Measurements from ENCODE around the gene DLEU7. TPM values are rescaled to one million over a fixed set of nuclear protein-coding genes. Genes with fewer than 3 reads are reported as not detected.

DLEU7 gene
- total RNA-seq, 1 donor from 2014 or later: 0.08 TPM

- intact Hi-C loops (cut with micrococcal nuclease): no loop called here
- H3K4me1 ChIP-seq: no peaks in the 10 kb centered on the region
- no peak for TF ChIP-seq CTCF (IDR thresholded peaks at IDR 0.05; ENCODE audit: borderline replicate concordance)
Measured at GRCh38 chr13:50855681-50856080, 12.2 kb upstream of the DLEU7 start.

GRCh38 chr13:50850445-50850844 is 7.0 kb upstream of the DLEU7 start:
- no peak for TF ChIP-seq CTCF (IDR thresholded peaks at IDR 0.05; ENCODE audit: borderline replicate concordance)
- H3K27ac ChIP-seq (replicated peaks): no peak overlapping the region
- intact Hi-C loops (cut with micrococcal nuclease): no loop called here
- no peaks in the 10 kb centered on the region for H3K27me3 ChIP-seq (ENCODE audit: low read depth)
- no peaks in the 10 kb centered on the region for H3K4me1 ChIP-seq
- no peak for DNase-seq
- H3K9me3 ChIP-seq (replicated peaks): no peaks in the 10 kb centered on the region
- H3K4me3 ChIP-seq: no peak overlapping the region
- no peaks in the 10 kb centered on the region for H3K36me3 ChIP-seq

More at GRCh38 chr13:50855681-50856080, 12.2 kb upstream of the DLEU7 start:
- no peak overlapping the region for H3K27ac ChIP-seq (replicated peaks)
- no peak for DNase-seq
- H3K36me3 ChIP-seq: no peaks in the 10 kb centered on the region
- no peak overlapping the region for H3K4me3 ChIP-seq
- no peaks in the 10 kb centered on the region for H3K27me3 ChIP-seq (ENCODE audit: low read depth)
- H3K9me3 ChIP-seq (replicated peaks): peaks cover 33% of the 10 kb centered on the region

GRCh38 chr13:50847501-50847900 is 4.0 kb upstream of the DLEU7 start:
- no peaks in the 10 kb centered on the region for H3K9me3 ChIP-seq (replicated peaks)
- peaks cover 18% of the 10 kb centered on the region for H3K27me3 ChIP-seq (ENCODE audit: low read depth)
- H3K4me3 ChIP-seq: no peak overlapping the region
- H3K27ac ChIP-seq (replicated peaks): no peak overlapping the region
- peaks cover 14% of the 10 kb centered on the region for H3K4me1 ChIP-seq
- intact Hi-C loops (cut with micrococcal nuclease): no loop called here
- DNase-seq: no peak
- no peaks in the 10 kb centered on the region for H3K36me3 ChIP-seq
- TF ChIP-seq CTCF (IDR thresholded peaks at IDR 0.05; ENCODE audit: borderline replicate concordance): no peak

- intact Hi-C loops (cut with micrococcal nuclease): no loop called here
- no peaks in the 10 kb centered on the region for H3K36me3 ChIP-seq
- H3K27ac ChIP-seq (replicated peaks): no peak overlapping the region
Measured at GRCh38 chr13:50846861-50847475, 3.5 kb upstream of the DLEU7 start.

GRCh38 chr13:50845211-50845610 is 1.7 kb upstream of the DLEU7 start:
- H3K27ac ChIP-seq (replicated peaks): no peak overlapping the region
- peaks cover 41% of the 10 kb centered on the region for H3K27me3 ChIP-seq (ENCODE audit: low read depth)
- no peak for TF ChIP-seq CTCF (IDR thresholded peaks at IDR 0.05; ENCODE audit: borderline replicate concordance)
- intact Hi-C loops (cut with micrococcal nuclease): no loop called here
- no peaks in the 10 kb centered on the region for H3K9me3 ChIP-seq (replicated peaks)
- no peak overlapping the region for H3K4me3 ChIP-seq
- H3K4me1 ChIP-seq: peaks cover 14% of the 10 kb centered on the region
- DNase-seq: no peak
- no peaks in the 10 kb centered on the region for H3K36me3 ChIP-seq

More at GRCh38 chr13:50846861-50847475, 3.5 kb upstream of the DLEU7 start:
- TF ChIP-seq CTCF (IDR thresholded peaks at IDR 0.05; ENCODE audit: borderline replicate concordance): no peak
- peaks cover 23% of the 10 kb centered on the region for H3K27me3 ChIP-seq (ENCODE audit: low read depth)
- DNase-seq: no peak
- H3K4me3 ChIP-seq: no peak overlapping the region
- H3K9me3 ChIP-seq (replicated peaks): no peaks in the 10 kb centered on the region
- H3K4me1 ChIP-seq: peaks cover 14% of the 10 kb centered on the region
